Loucy (cell line): ENCODE results near the gene IL33.

ENCODE experiments used
- H2AFZ ChIP-seq: fragments of 200-600 bp; sonication (generic); 2 replicates; pipeline ENCODE4 v1.6.0; 2016; ENCODE audit warnings: antibody characterized with exemption, mild to moderate bottlenecking, low read length, moderate library complexity
- H3F3A ChIP-seq: fragments of 200-600 bp; 2 replicates; pipeline ENCODE4 v1.6.0; 2016; ENCODE audit warnings: antibody characterized with exemption, low read depth, mild to moderate bottlenecking
- H3K27me3 ChIP-seq: fragments of 200-600 bp; sonication (generic); 2 replicates; pipeline ENCODE4 v1.6.1; 2014; ENCODE audit warnings: low read length, mild to moderate bottlenecking; ENCODE audit not compliant: insufficient read depth, poor library complexity, severe bottlenecking
- H3K36me3 ChIP-seq: fragments of 200-600 bp; sonication (generic); 2 replicates; pipeline ENCODE4 v1.6.1; 2016; ENCODE audit warnings: low read length; ENCODE audit not compliant: insufficient read depth
- H3K4me1 ChIP-seq: fragments of 200-600 bp; sonication (generic); 2 replicates; pipeline ENCODE4 v1.5.1; 2014; ENCODE audit warnings: low read length, mild to moderate bottlenecking; ENCODE audit not compliant: insufficient read depth, poor library complexity, severe bottlenecking
- H3K4me2 ChIP-seq: fragments of 200-600 bp; sonication (generic); 2 replicates; pipeline ENCODE4 v1.6.0; 2014; ENCODE audit warnings: antibody characterized with exemption, low read length, low read depth, mild to moderate bottlenecking; ENCODE audit not compliant: poor library complexity, severe bottlenecking
- H3K4me3 ChIP-seq: fragments of 200-600 bp; sonication (generic); 2 replicates; pipeline ENCODE4 v1.5.1; 2014; ENCODE audit warnings: low read length, mild to moderate bottlenecking, mixed read lengths; ENCODE audit not compliant: poor library complexity, severe bottlenecking
- H3K79me2 ChIP-seq: fragments of 200-600 bp; sonication (generic); 2 replicates; pipeline ENCODE4 v1.6.1; 2014; ENCODE audit warnings: low read length; ENCODE audit not compliant: insufficient read depth
- H3K9ac ChIP-seq: fragments of 200-600 bp; sonication (generic); 2 replicates; pipeline ENCODE4 v1.6.0; 2014; ENCODE audit warnings: mild to moderate bottlenecking, low read depth, low read length, moderate library complexity; ENCODE audit not compliant: poor library complexity, severe bottlenecking
- H3K9me2 ChIP-seq: fragments of 200-600 bp; sonication (generic); replicated peaks from 2 replicates; pipeline ENCODE4 v1.6.1; 2016; ENCODE audit warnings: low read depth, low read length, mixed read lengths
- H3K9me3 ChIP-seq: fragments of 200-600 bp; sonication (generic); 2 replicates; pipeline ENCODE4 v1.6.1; 2014; ENCODE audit warnings: mild to moderate bottlenecking, antibody characterized with exemption, low read length, low read depth; ENCODE audit not compliant: insufficient read depth
- H4K20me1 ChIP-seq: fragments of 200-600 bp; sonication (generic); 2 replicates; pipeline ENCODE4 v1.6.0; 2014; ENCODE audit warnings: antibody characterized with exemption, low read length, mild to moderate bottlenecking; ENCODE audit not compliant: insufficient read depth, poor library complexity, severe bottlenecking
- CTCF ChIP-seq: fragments of 200-600 bp; sonication (generic); conservative IDR thresholded peaks from 2 replicates; pipeline ENCODE4 v1.5.1; 2014; ENCODE audit warnings: mild to moderate bottlenecking, antibody characterized with exemption, low read length
- EZH2phosphoT487 ChIP-seq: fragments of 200-600 bp; IDR thresholded peaks from 2 replicates; pipeline ENCODE4 v1.6.1; 2018; ENCODE audit warnings: antibody characterized with exemption, mild to moderate bottlenecking, moderate library complexity, borderline replicate concordance

The IL33 gene

GRCh38 chr9:6209966-6210365, 5.6 kb upstream of the IL33 start:
- no peaks in the 10 kb centered on the region for H3F3A ChIP-seq
- no peaks in the 10 kb centered on the region for H3K36me3 ChIP-seq
- H3K4me1 ChIP-seq, result no peaks in the 10 kb centered on the region
- H3K79me2 ChIP-seq, result no peaks in the 10 kb centered on the region
- H2AFZ ChIP-seq, result no peak overlapping the region
- H3K4me2 ChIP-seq, result no peak overlapping the region
- no peaks in the 10 kb centered on the region for H3K27me3 ChIP-seq
- H3K4me3 ChIP-seq, result no peak overlapping the region
- no peak for TF ChIP-seq EZH2phosphoT487
- no peak for TF ChIP-seq CTCF
- H3K9ac ChIP-seq, result no peak overlapping the region
- no peaks in the 10 kb centered on the region for H3K9me2 ChIP-seq
- peaks cover 6% of the 10 kb centered on the region for H3K9me3 ChIP-seq
- no peaks in the 10 kb centered on the region for H4K20me1 ChIP-seq

GRCh38 chr9:6212722-6213375, 2.8 kb upstream of the IL33 start:
- no peaks in the 10 kb centered on the region for H3F3A ChIP-seq
- no peaks in the 10 kb centered on the region for H3K4me1 ChIP-seq
- no peaks in the 10 kb centered on the region for H3K27me3 ChIP-seq
- H3K9me3 ChIP-seq, result peaks cover 6% of the 10 kb centered on the region
- H3K4me2 ChIP-seq, result no peak overlapping the region
- no peaks in the 10 kb centered on the region for H3K9me2 ChIP-seq
- no peaks in the 10 kb centered on the region for H3K79me2 ChIP-seq
- H3K4me3 ChIP-seq, result no peak overlapping the region
- no peaks in the 10 kb centered on the region for H4K20me1 ChIP-seq
- no peak overlapping the region for H2AFZ ChIP-seq
- H3K36me3 ChIP-seq, result no peaks in the 10 kb centered on the region
- TF ChIP-seq CTCF, result no peak
- no peak for TF ChIP-seq EZH2phosphoT487
- H3K9ac ChIP-seq, result no peak overlapping the region

- Histone ChIP-seq H3K36me3 (no peaks in the 10 kb centered on the region), H4K20me1 (no peaks in the 10 kb centered on the region), H3F3A (no peaks in the 10 kb centered on the region), H3K4me1 (no peaks in the 10 kb centered on the region), H3K4me2 (no peak overlapping the region), H2AFZ (no peak overlapping the region), H3K27me3 (no peaks in the 10 kb centered on the region), H3K9me2 (no peaks in the 10 kb centered on the region), H3K79me2 (no peaks in the 10 kb centered on the region), H3K9ac (no peak overlapping the region), H3K9me3 (peaks cover 1% of the 10 kb centered on the region), H3K4me3 (no peak overlapping the region)
- no peak for TF ChIP-seq CTCF
- no peak for TF ChIP-seq EZH2phosphoT487
These were observed 1.2 kb upstream of the IL33 start for GRCh38 chr9:6214434-6214833.
